Neuronal stem cell (in vitro differentiated cells): ENCODE results near the gene OTOP3.

Experiments
- DNase-seq: peaks from one replicate; pipeline ENCODE4 v3.0.0-alpha.2; 2013; ENCODE audit warnings: low spot score
- H2AFZ ChIP-seq: one replicate; pipeline ENCODE4 v1.6.1; 2013; ENCODE audit warnings: mild to moderate bottlenecking, low read length, inconsistent platforms
- H2AK5ac ChIP-seq: 2 replicates; pipeline ENCODE4 v1.6.1; 2013; ENCODE audit warnings: low read depth, mild to moderate bottlenecking, inconsistent platforms, low read length, moderate library complexity, mixed read lengths
- H2BK120ac ChIP-seq: 2 replicates; pipeline ENCODE4 v1.6.1; 2013; ENCODE audit warnings: low read depth, mild to moderate bottlenecking, inconsistent platforms, low read length, moderate library complexity, mixed read lengths
- H2BK12ac ChIP-seq: one replicate; pipeline ENCODE4 v1.6.1; 2013; ENCODE audit warnings: low read length, inconsistent platforms
- H2BK15ac ChIP-seq: 2 replicates; pipeline ENCODE4 v1.6.1; 2013; ENCODE audit warnings: mild to moderate bottlenecking, low read length, inconsistent platforms, mixed read lengths
- H2BK5ac ChIP-seq: one replicate; pipeline ENCODE4 v1.6.1; 2013; ENCODE audit warnings: inconsistent platforms, mild to moderate bottlenecking, low read length, moderate library complexity
- H3K14ac ChIP-seq: one replicate; pipeline ENCODE4 v1.6.1; 2013; ENCODE audit warnings: low read length, inconsistent platforms
- H3K18ac ChIP-seq: 2 replicates; pipeline ENCODE4 v1.6.1; 2013; ENCODE audit warnings: low read length, inconsistent platforms
- H3K23ac ChIP-seq: 2 replicates; pipeline ENCODE4 v1.6.1; 2013; ENCODE audit warnings: low read depth, mild to moderate bottlenecking, mixed read lengths, low read length, inconsistent platforms; ENCODE audit not compliant: poor library complexity
- H3K27ac ChIP-seq: replicated peaks from 3 replicates; pipeline ENCODE4 v1.5.1; 2013; ENCODE audit warnings: low read length, inconsistent platforms
- H3K27me3 ChIP-seq, 3 experiments: 2 replicates each; pipeline ENCODE4 v1.6.1; 2013; ENCODE audit warnings: low read length in 3 of 3, mild to moderate bottlenecking in 2 of 3, inconsistent platforms in 1 of 3, low read depth in 1 of 3, mixed read lengths in 1 of 3, moderate library complexity in 1 of 3; ENCODE audit not compliant: control insufficient read depth in 3 of 3, insufficient read depth in 3 of 3
- H3K36me3 ChIP-seq, 2 donors: replicated peaks in 1 of 2; 2 replicates each; pipeline ENCODE4 v1.6.1; 2013; ENCODE audit warnings: low read length in 2 of 2; ENCODE audit not compliant: control insufficient read depth in 2 of 2, insufficient read depth in 2 of 2
- H3K4ac ChIP-seq: 2 replicates; pipeline ENCODE4 v1.6.1; 2013; ENCODE audit warnings: inconsistent platforms, mild to moderate bottlenecking, low read length, moderate library complexity
- H3K4me1 ChIP-seq, 2 donors: 1 replicate in 1 of 2; 2 replicates in 1 of 2; pipeline ENCODE4 v1.6.1; 2013; ENCODE audit warnings: low read length in 2 of 2, low read depth in 1 of 2; ENCODE audit not compliant: control insufficient read depth in 2 of 2, insufficient read depth in 1 of 2
- H3K4me2 ChIP-seq: one replicate; pipeline ENCODE4 v1.6.1; 2013; ENCODE audit warnings: mild to moderate bottlenecking, low read length, inconsistent platforms; ENCODE audit not compliant: insufficient read depth, poor library complexity, severe bottlenecking
- H3K4me3 ChIP-seq, 2 donors: 2 replicates each; pipeline ENCODE4 v1.5.1; 2013; ENCODE audit warnings: low read length in 2 of 2, mild to moderate bottlenecking in 2 of 2, inconsistent platforms in 1 of 2, moderate library complexity in 1 of 2
- H3K79me1 ChIP-seq: one replicate; pipeline ENCODE4 v1.6.1; 2013; ENCODE audit warnings: low read depth, mild to moderate bottlenecking, inconsistent platforms, low read length, moderate library complexity
- H3K9ac ChIP-seq: one replicate; pipeline ENCODE4 v1.6.1; 2013; ENCODE audit warnings: mild to moderate bottlenecking, low read depth, low read length, inconsistent platforms; ENCODE audit not compliant: poor library complexity
- H3K9me3 ChIP-seq, 2 donors: replicated peaks in 1 of 2; 2 replicates each; pipeline versions ENCODE3 to v1.6.1; 2013; ENCODE audit warnings: low read length in 2 of 2, mild to moderate bottlenecking in 2 of 2, inconsistent platforms in 1 of 2, low read depth in 1 of 2, mixed read lengths in 1 of 2, moderate library complexity in 1 of 2; ENCODE audit not compliant: control insufficient read depth in 2 of 2, insufficient read depth in 1 of 2
- H4K8ac ChIP-seq: one replicate; pipeline ENCODE4 v1.6.1; 2013; ENCODE audit warnings: low read depth, mild to moderate bottlenecking, inconsistent platforms, low read length, moderate library complexity
- H4K91ac ChIP-seq: one replicate; pipeline ENCODE4 v1.6.1; 2013; ENCODE audit warnings: low read length, low read depth, mild to moderate bottlenecking, inconsistent platforms; ENCODE audit not compliant: poor library complexity
- WGBS, 2 donors: extraction: QIAGEN DNeasy Blood & Tissue Kit; methylation state at CpG; one replicate each; pipeline ENCODE4 v1.1.7; 2013; ENCODE audit warnings: missing lambda C conversion rate in 2 of 2, mixed read lengths in 1 of 2; ENCODE audit not compliant: insufficient read length in 2 of 2, insufficient replicate concordance in 1 of 2; ENCODE audit errors: extremely low coverage in 2 of 2; 5-methylcytosine and 5-hydroxymethylcytosine counted together

The OTOP3 gene

DNA sequence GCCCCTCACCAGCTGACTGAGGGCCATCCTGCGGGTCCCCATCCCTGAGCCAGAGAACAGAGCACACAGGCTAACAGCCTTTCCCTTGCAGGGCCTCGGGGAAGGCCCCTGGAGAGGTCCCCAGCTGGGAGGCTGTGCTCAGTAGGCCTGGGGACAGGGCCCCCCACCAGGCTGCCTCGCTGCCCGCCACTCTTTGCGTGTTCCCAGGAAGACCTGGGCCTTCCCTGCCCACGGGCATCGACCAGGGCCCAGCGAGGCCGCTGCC lies 36.1 kb downstream of the OTOP3 start:
- H3K27me3 ChIP-seq = peaks cover 2 to 57% (median 45%) of the 10 kb centered on the region in 3 experiments
- no CpG with 5 or more reads among the region's 9 CpGs for WGBS, 2 donors
- no peaks in the 10 kb centered on the region for H3K36me3 ChIP-seq
- H2BK12ac ChIP-seq = no peak overlapping the region
- H3K23ac ChIP-seq = peak overlapping the region; percentile 6
- H3K14ac ChIP-seq = no peak overlapping the region
- H2AFZ ChIP-seq = peak overlapping the region; percentile 91
- H2BK5ac ChIP-seq = no peak overlapping the region
- no peaks in the 10 kb centered on the region for H3K9me3 ChIP-seq
- H3K79me1 ChIP-seq = peaks cover 2% of the 10 kb centered on the region
- peak overlapping the region; percentile 37 for H3K4ac ChIP-seq
- DNase-seq = no peak
- peak overlapping the region; percentile 84 for H3K9ac ChIP-seq
- H3K4me1 ChIP-seq = peaks cover 5 to 6% of the 10 kb centered on the region in 2 donors
- peak overlapping the region; percentile 89 for H3K18ac ChIP-seq
- peak overlapping the region; percentile 1 for H2BK15ac ChIP-seq
- peak overlapping the region; percentile 44 to 90 for H3K4me3 ChIP-seq
- no peak overlapping the region for H3K27ac ChIP-seq
- peak overlapping the region; percentile 100 for H3K4me2 ChIP-seq
- peak overlapping the region; percentile 10 for H2AK5ac ChIP-seq
- H4K91ac ChIP-seq = no peak overlapping the region
- no peak overlapping the region for H4K8ac ChIP-seq
- no peak overlapping the region for H2BK120ac ChIP-seq

DNA sequence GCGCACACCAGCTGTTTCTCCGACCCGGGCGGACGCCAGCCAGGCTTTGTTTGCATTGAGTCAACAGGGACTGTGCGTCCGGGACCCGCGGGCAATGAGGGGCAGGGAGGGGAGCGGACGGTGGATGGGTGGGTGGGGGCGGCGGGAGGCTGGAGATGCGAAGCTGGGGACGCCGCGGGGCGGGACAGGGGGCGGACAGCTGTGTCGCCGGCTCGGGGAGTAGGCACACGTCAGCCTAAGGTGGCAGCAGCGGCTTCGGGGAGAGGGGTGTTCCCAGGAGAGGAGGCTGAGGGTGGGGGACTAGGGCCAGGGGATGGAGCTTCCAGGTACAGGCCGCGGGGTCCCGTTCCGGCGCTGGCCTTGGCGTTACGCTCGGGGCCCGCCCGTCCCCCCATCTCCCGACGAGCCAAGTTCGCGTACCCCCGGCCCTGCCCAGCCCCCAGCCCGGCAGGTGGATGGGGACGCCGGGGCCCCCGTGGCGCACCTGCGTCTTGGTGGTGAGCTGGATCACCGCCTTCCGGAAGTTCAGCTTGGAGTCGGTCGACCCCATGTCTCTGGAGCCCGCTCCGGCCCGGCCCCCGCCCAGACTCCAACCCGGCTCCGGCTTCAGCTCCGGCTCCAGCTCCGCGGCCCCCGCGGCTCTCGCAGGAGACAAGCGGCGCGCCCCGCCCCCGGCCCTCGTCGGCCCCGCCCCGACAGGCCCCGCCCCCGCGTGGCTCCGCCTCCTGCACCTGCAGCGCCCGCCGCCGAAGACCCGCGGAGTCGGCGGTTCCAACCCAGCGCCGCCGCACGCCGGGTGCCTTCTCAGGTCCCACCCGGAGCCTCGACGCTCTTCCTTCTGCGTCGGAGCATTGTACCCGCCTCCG lies 36.6 kb downstream of the OTOP3 start, which contains the start of gene HID1:
HID1 (minus strand) TSS at position 653 of the 866 bp plus-strand sequence; CDS start at position 550, 103 bp downstream.
- DNase-seq = peak; percentile 68
- no peak within 1 kb of the TSS for H2BK120ac ChIP-seq
- peak within 1 kb of the TSS; percentile 96 for H3K18ac ChIP-seq
- H4K91ac ChIP-seq = no peak within 1 kb of the TSS
- H2BK12ac ChIP-seq = no peak within 1 kb of the TSS
- no peak within 1 kb of the TSS for H4K8ac ChIP-seq
- H2BK15ac ChIP-seq = peak within 1 kb of the TSS; percentile 58
- H3K36me3 ChIP-seq = no peaks in the 10 kb centered on the region
- peaks cover 2% of the 10 kb centered on the region for H3K79me1 ChIP-seq
- H3K4me3 ChIP-seq = peak within 1 kb of the TSS; percentile 44 to 90
- peaks cover 2 to 57% (median 45%) of the 10 kb centered on the region in 3 experiments for H3K27me3 ChIP-seq
- H3K23ac ChIP-seq = peak within 1 kb of the TSS; percentile 20
- H3K14ac ChIP-seq = no peak within 1 kb of the TSS
- H3K4me1 ChIP-seq = peaks cover 5 to 6% of the 10 kb centered on the region in 2 donors
- no peak within 1 kb of the TSS for H2BK5ac ChIP-seq
- H3K9me3 ChIP-seq = no peaks in the 10 kb centered on the region
- peak within 1 kb of the TSS; percentile 10 for H2AK5ac ChIP-seq
- peak within 1 kb of the TSS; percentile 37 for H3K4ac ChIP-seq
- H2AFZ ChIP-seq = peak within 1 kb of the TSS; percentile 91
- peak within 1 kb of the TSS; percentile 84 for H3K9ac ChIP-seq
- no peak within 1 kb of the TSS for H3K27ac ChIP-seq
- no CpG with 5 or more reads among the region's 95 CpGs for WGBS, 2 donors
- peak within 1 kb of the TSS; percentile 100 for H3K4me2 ChIP-seq

DNA sequence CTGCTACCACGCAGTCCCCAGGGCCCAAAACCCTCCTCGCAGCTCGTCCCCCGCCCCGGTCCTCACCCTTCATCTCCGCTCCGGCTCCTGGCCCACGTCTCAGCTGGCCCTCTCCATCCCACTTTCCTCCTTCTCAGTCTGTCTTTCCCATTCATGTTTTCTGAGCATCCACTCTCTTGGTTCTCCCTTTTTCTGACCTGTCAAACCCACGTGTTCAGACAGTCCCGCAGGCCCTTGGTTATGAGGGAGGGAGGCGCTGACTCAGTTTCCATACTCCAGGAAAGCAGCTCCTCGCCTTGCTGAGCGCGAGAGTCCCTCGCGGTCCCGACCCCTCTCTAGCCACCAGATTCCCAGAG lies 37.3 kb downstream of the OTOP3 start:
- Histone ChIP-seq H3K4me2 (peak overlapping the region; percentile 100), H3K36me3 (no peaks in the 10 kb centered on the region), H3K23ac (no peak overlapping the region), H4K8ac (no peak overlapping the region), H2BK120ac (no peak overlapping the region), H3K9ac (peak overlapping the region; percentile 79), H4K91ac (no peak overlapping the region), H3K9me3 (no peaks in the 10 kb centered on the region), H2BK12ac (no peak overlapping the region), H3K79me1 (peaks cover 2% of the 10 kb centered on the region), H3K4me1 (peaks cover 5 to 6% of the 10 kb centered on the region in 2 donors), H3K27ac (no peak overlapping the region), H2AFZ (peak overlapping the region; percentile 91), H2BK5ac (no peak overlapping the region), H3K4me3 (peak overlapping the region; percentile 44 to 76), H3K4ac (no peak overlapping the region), H2BK15ac (no peak overlapping the region), H2AK5ac (no peak overlapping the region), H3K14ac (no peak overlapping the region), H3K18ac (peak overlapping the region; percentile 96), H3K27me3 (peaks cover 2 to 57% (median 45%) of the 10 kb centered on the region in 3 experiments)
- no peak for DNase-seq
- WGBS, 2 donors = no CpG with 5 or more reads among the region's 17 CpGs

DNA sequence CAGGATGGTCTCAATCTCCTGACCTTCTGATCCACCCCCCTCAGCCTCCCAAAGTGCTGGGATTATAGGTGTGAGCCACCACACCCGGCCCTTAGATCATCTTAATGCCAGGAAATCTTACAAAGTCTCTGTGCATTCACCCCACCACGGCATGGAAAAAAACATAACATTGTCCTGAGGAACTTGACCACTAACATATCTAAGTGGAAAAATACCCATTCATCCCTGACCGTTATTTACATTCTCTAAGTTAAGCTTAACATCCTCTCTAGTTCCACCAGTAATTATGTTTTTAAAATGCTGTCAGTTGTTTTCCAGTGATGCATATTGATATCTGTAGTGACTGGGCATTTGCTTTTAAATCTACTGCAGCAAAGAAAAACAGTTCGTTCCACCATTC lies 40.2 kb downstream of the OTOP3 start:
- no peak overlapping the region for H2BK5ac ChIP-seq
- no peak overlapping the region for H2AK5ac ChIP-seq
- no peak overlapping the region for H3K4ac ChIP-seq
- no peak overlapping the region for H2BK120ac ChIP-seq
- H2AFZ ChIP-seq = no peak overlapping the region
- H4K91ac ChIP-seq = no peak overlapping the region
- no peak overlapping the region for H3K4me2 ChIP-seq
- no peak overlapping the region for H3K27ac ChIP-seq
- no peak overlapping the region for H3K14ac ChIP-seq
- no CpG with 5 or more reads among the region's 4 CpGs for WGBS, 2 donors
- peaks cover 0 to 2% of the 10 kb centered on the region in 2 donors for H3K9me3 ChIP-seq
- H3K4me3 ChIP-seq = no peak overlapping the region
- DNase-seq = no peak
- H2BK12ac ChIP-seq = no peak overlapping the region
- no peaks in the 10 kb centered on the region for H3K36me3 ChIP-seq
- H3K4me1 ChIP-seq = peaks cover 5 to 6% of the 10 kb centered on the region in 2 donors
- H3K79me1 ChIP-seq = peaks cover 2% of the 10 kb centered on the region
- H3K18ac ChIP-seq = no peak overlapping the region
- H4K8ac ChIP-seq = no peak overlapping the region
- no peak overlapping the region for H3K9ac ChIP-seq
- peaks cover 2 to 43% (median 39%) of the 10 kb centered on the region in 3 experiments for H3K27me3 ChIP-seq
- no peak overlapping the region for H2BK15ac ChIP-seq
- H3K23ac ChIP-seq = no peak overlapping the region
